MCF 10A (cell line): ENCODE data around the gene TRIL. TPM values are rescaled to one million over a fixed set of nuclear protein-coding genes. Genes with fewer than 3 reads are reported as not detected.

Source experiments
- total RNA-seq: library from RNA; stranded (reverse); gene quantifications from 2 replicates; pipeline ENCODE4 v1.2.3, GENCODE V29; 2022

Gene TRIL
- total RNA-seq, 1 experiment from 2014 or later: not detected

Other genes with a start within 250 kb of the TRIL start
- gene CPVL, start 188.2 kb upstream of the TRIL start, total RNA-seq: 29.2 and 49.0 TPM in 2 replicates
- 5.1 and 8.0 TPM in 2 replicates for gene CHN2, start 236.4 kb upstream of the TRIL start, total RNA-seq